ENCODE data around the gene SLC38A9. TPM values are rescaled to one million over a fixed set of nuclear protein-coding genes. Genes with fewer than 3 reads are reported as not detected.
"Not testable (repeated sequence)": the region's sequence is repeated elsewhere in the genome, so short reads cannot be mapped to it uniquely, and the experiment has no call there.

The SLC38A9 gene
- total RNA-seq, result 36.3 and 43.5 TPM in 2 replicates
- total RNA-seq (2013), result 36.7 TPM
- polyA plus RNA-seq, result 10.6 and 23.4 TPM in 2 replicates
- polyA minus RNA-seq, result 13.9 and 20.9 TPM in 2 replicates

GRCh38 chr5:55712023-55712859 lies at the start of gene SLC38A9:
SLC38A9 (minus strand) TSS chr5:55712324; CDS start chr5:55697958, 14,366 bp downstream.
- ChIA-PET POLR2A (interaction anchor here (0.7 kb wide), 1 partner anchor 877 kb away, joined by 3 read pairs; no protein-coding TSS in a partner anchor), CTCF (no interaction called here)
- peaks cover 0 to 6% of the 10 kb centered on the region in 2 experiments for H3K36me3 ChIP-seq (replicated peaks in 1 of 2; ENCODE audit: control extremely low read depth in 1 of 2, control insufficient read depth in 1 of 2, extremely low read depth in 1 of 2, insufficient read depth in 2 of 2, low read length in 1 of 2)
- H3K27ac ChIP-seq (ENCODE audit: low read length in 2 of 2), result peak within 1 kb of the TSS; percentile 49 to 74
- intact Hi-C loops (cut with micrococcal nuclease), result loop anchor here (1.0 to 10.0 kb wide), 5 partner anchors 178 to 1460 kb away; partner anchors contain the start of genes ARL15, CDC20B, DHX29 and GPBP1
- under 1% methylated on average over 53 of the region's 55 CpGs for WGBS (ENCODE audit: insufficient coverage)
- Mint-ChIP-seq H3K27me3 (no peaks in the 10 kb centered on the region), H3K9me3 (ENCODE audit: insufficient read depth) (no peaks in the 10 kb centered on the region), H3K4me1 (peaks cover 19% of the 10 kb centered on the region), H3K27ac (peak within 1 kb of the TSS; percentile 93), H3K4me3 (peak within 1 kb of the TSS; percentile 100)
- TF ChIP-seq EZH2 (IDR thresholded peaks at IDR 0.05; ENCODE audit: borderline replicate concordance, insufficient read depth, low read depth, low read length, poor library complexity, severe bottlenecking) (no peak), CTCF (IDR thresholded peaks at IDR 0.05) (no peak)
- peak within 1 kb of the TSS; percentile 87 for H3K4me2 ChIP-seq (replicated peaks; ENCODE audit: low read depth, low read length, poor library complexity, severe bottlenecking)
- H2AFZ ChIP-seq (ENCODE audit: insufficient read depth, low read depth, low read length, poor library complexity, severe bottlenecking), result peak within 1 kb of the TSS; percentile 99
- H3K27me3 ChIP-seq (replicated peaks in 1 of 4; ENCODE audit: control extremely low read depth in 1 of 4, control insufficient read depth in 3 of 4, insufficient read depth in 4 of 4, low read length in 3 of 4), result no peaks in the 10 kb centered on the region
- ATAC-seq (ENCODE audit: low read depth), result peak; percentile 100
- peaks cover 37% of the 10 kb centered on the region for H3K79me2 ChIP-seq (ENCODE audit: control insufficient read depth, insufficient read depth, low read length)
- peaks cover 11 to 19% of the 10 kb centered on the region in 2 donors for H3K4me1 ChIP-seq (ENCODE audit: control insufficient read depth in 2 of 2, insufficient read depth in 2 of 2, low read length in 2 of 2)
- H3K9ac ChIP-seq (ENCODE audit: low read length), result peak within 1 kb of the TSS; percentile 91
- peaks cover 0 to 1% (median 0%) of the 10 kb centered on the region in 3 donors for H3K9me3 ChIP-seq (ENCODE audit: control extremely low read depth in 1 of 3, control insufficient read depth in 2 of 3, insufficient read depth in 1 of 3, low read length in 2 of 3)
- H4K20me1 ChIP-seq (ENCODE audit: control insufficient read depth, insufficient read depth, low read length, poor library complexity, severe bottlenecking), result no peaks in the 10 kb centered on the region
- DNase-seq, result peak; percentile 93
- peak within 1 kb of the TSS; percentile 80 to 96 (median 94) for H3K4me3 ChIP-seq (ENCODE audit: control extremely low read depth in 1 of 5, extremely low read depth in 1 of 5, insufficient read depth in 1 of 5, low read depth in 2 of 5, low read length in 4 of 5)

- H3K4me3 ChIP-seq (ENCODE audit: control extremely low read depth in 1 of 5, extremely low read depth in 1 of 5, insufficient read depth in 1 of 5, low read depth in 2 of 5, low read length in 4 of 5); DNase-seq; CTCF ChIA-PET; H3K9ac ChIP-seq (ENCODE audit: low read length); H3K36me3 ChIP-seq (replicated peaks in 1 of 2; ENCODE audit: control extremely low read depth in 1 of 2, control insufficient read depth in 1 of 2, extremely low read depth in 1 of 2, insufficient read depth in 2 of 2, low read length in 1 of 2); H3K9me3 Mint-ChIP-seq (ENCODE audit: insufficient read depth); H3K4me1 Mint-ChIP-seq; H3K27ac Mint-ChIP-seq; POLR2A ChIA-PET; H3K9me3 ChIP-seq (ENCODE audit: control extremely low read depth in 1 of 3, control insufficient read depth in 2 of 3, insufficient read depth in 1 of 3, low read length in 2 of 3); ATAC-seq (ENCODE audit: low read depth); H2AFZ ChIP-seq (ENCODE audit: insufficient read depth, low read depth, low read length, poor library complexity, severe bottlenecking); intact Hi-C loops (cut with micrococcal nuclease); H3K4me3 Mint-ChIP-seq; H4K20me1 ChIP-seq (ENCODE audit: control insufficient read depth, insufficient read depth, low read length, poor library complexity, severe bottlenecking); H3K4me2 ChIP-seq (replicated peaks; ENCODE audit: low read depth, low read length, poor library complexity, severe bottlenecking); H3K79me2 ChIP-seq (ENCODE audit: control insufficient read depth, insufficient read depth, low read length); H3K27ac ChIP-seq (ENCODE audit: low read length in 2 of 2); H3K4me1 ChIP-seq (ENCODE audit: control insufficient read depth in 2 of 2, insufficient read depth in 2 of 2, low read length in 2 of 2); H3K27me3 ChIP-seq (replicated peaks in 1 of 4; ENCODE audit: control extremely low read depth in 1 of 4, control insufficient read depth in 3 of 4, insufficient read depth in 4 of 4, low read length in 3 of 4): not testable (repeated sequence)
- WGBS (ENCODE audit: insufficient coverage), result no CpG with 5 or more reads among the region's 7 CpGs
- H3K27me3 Mint-ChIP-seq, result peaks cover 30% of the 10 kb centered on the region
These were observed 49.6 kb upstream of the SLC38A9 start for GRCh38 chr5:55761721-55762120.

All from B cell (primary cell).